T-helper 2 cell (primary cell): ENCODE data around the gene STIL.
"Not testable (repeated sequence)": the region's sequence is repeated elsewhere in the genome, so short reads cannot be mapped to it uniquely, and the experiment has no call there.

Experiments used
- DNase-seq, 5 experiments: peaks; one replicate each; pipeline versions ENCODE4 v3.0.0 to v3.0.0-alpha.2; 2012 to 2022

Gene STIL

GRCh38 chr1:47216278-47217059 is 97.5 kb downstream of the STIL start:
- no peak for DNase-seq

DNA sequence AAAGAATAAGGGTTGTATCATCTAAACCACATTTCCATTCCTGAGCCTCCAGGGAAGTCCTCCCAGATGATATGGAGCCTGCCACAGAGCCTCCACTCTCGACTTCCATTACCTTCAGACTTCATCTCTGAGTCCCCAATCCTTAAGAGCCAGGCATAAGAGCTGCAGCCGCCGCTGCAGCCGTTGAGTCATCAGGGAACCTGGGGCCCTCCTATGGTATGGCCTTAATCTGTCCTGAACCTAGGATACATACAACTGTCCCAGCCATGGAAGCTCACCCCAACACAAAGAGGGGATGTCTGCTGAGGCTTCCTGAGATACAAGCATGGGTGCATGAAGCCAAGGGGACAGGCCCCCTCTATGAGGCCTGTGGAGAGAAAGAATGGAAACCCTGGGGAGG is 98.2 kb downstream of the STIL start:
- DNase-seq: no peak

- no peak for DNase-seq
Observed at GRCh38 chr1:47214549-47214948, 99.4 kb downstream of the STIL start.

DNA sequence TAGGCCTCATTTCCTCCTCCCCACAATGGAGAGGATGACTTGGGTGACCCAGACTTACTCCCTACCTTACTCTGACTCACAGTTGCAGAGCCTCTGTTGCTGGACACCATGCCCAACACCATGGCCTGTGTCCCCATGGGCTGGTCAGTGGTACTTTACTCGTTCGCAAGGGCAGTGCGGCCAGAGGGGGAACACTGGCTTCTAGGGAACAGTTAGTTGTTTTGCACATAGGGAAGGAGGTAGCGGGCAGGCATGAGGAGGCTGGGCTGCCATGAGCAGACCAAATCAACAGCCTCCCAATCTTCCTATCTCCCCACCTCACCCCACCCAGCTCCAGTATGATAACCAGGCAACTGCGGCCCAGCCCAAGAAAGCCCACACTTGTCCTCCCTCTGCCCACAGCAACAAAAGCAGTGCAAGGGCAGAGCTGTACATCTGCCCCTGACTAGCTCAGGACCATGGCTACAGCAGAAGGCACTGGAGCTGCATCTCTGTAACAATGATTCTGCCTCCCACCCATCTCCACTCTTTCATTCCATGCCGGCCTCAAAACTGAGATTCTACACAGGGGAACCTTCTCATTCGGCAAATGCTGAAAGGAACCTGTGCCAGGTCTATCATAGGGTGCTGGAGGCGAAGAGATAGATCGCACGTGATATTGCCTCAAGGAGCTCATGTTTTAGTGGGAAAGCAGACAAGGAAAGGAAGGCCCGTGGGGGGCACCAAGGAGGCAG is 100.5 kb downstream of the STIL start:
- no peak for DNase-seq

DNA sequence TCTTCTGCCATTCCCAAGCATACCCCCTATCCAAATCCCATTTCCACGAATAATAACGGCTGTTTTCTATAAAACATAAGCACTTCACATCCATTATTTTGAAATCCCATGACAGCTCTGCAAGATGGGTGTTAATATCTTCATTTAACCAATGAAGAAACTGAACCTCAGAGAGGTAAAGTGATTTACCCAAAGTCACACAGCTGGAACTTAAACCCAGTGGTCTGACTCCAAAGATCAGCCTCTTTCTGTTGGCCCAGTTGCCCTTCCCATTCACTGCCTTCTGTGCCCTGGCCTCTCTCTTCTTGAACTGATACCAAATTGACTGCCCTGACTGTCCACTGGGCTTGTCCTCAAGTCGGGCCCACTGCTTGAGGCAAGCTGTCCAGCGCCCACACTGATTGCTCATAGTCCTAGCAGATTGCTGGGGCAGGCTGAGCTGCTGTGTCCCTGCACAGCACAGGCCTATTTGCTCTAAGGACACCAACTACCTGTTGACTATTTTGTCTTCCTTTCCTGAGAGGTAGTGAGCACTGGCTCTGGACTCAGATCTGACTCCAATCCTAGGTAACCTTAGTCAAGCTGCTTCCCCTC is 101.2 kb downstream of the STIL start:
- DNase-seq: no peak

GRCh38 chr1:47211796-47212269 is 102.1 kb downstream of the STIL start:
- DNase-seq: no peak

GRCh38 chr1:47210666-47211065 is 103.3 kb downstream of the STIL start:
- DNase-seq: no peak

- no peak for DNase-seq
Observed at GRCh38 chr1:47209725-47210325, 104.1 kb downstream of the STIL start.

DNA sequence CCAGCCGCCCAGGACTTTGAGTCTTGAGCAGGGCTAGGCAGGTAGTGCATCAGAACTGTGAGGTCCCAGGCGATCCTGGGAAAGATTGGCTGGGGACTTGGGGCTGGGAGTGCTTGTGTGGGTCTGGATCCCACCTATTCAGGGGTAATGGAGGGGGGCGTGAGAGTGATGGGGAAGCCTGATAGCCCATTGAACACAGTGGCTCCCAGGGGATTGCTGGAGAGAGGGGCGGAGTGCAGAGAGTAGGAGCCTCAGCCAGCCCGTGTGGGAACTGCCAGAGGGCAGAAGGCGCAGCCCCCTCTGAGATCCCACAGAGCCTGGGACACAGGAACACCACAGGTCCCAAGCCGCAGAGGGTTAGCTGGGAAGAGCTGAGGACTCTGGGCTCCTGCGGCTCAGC is 104.9 kb downstream of the STIL start:
- DNase-seq: no peak

DNA sequence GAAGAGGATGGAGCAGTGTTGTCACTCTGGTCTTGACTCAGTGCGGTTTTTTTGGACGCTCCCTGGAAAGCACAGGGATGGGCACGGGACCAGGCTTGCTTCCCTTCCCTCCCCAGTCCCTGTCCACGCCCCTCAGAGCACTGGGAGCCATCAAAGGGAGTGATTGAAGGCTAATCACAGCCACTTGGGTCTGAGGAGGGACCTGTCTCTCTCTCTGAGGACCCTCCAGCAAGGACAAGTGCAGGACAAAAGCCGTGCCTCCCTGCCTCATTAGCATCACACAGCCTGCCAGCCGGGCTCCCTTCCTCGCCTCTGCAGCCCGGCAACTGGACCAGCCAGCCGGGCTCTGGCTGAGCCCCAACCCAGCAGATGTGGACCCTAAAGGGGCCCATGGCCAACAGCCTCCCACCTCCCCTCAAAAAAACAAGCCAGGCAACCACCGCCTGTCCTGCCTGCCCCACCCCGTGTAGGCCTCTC is 105.5 kb downstream of the STIL start:
- no peak for DNase-seq

DNA sequence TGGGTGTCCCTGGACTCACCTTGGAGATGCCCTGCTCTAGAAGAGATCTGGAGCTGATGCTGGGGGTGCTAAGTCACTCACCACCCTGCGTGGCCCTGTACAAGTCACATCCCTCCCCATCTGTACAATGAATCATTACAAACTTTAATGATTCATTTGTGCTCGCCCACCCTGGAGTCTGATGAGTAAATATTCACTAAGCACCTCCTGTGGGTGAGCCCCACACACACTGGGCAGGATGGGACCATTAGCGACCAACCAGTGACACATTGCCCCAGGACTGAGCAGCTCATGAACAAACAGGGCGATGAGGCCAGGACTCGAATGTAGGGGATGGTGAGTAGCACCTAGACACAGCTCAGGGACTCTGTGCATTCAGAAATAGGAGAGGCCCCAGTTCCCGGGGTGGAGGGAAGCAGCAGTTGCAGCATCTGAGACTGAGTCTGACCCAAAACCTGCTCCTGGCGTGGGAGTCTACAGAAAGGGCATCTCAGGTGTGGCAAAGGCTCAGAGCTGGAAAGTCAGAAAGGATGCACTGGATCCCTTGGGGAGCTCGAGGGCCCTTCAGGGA is 106.1 kb downstream of the STIL start:
- no peak for DNase-seq

DNA sequence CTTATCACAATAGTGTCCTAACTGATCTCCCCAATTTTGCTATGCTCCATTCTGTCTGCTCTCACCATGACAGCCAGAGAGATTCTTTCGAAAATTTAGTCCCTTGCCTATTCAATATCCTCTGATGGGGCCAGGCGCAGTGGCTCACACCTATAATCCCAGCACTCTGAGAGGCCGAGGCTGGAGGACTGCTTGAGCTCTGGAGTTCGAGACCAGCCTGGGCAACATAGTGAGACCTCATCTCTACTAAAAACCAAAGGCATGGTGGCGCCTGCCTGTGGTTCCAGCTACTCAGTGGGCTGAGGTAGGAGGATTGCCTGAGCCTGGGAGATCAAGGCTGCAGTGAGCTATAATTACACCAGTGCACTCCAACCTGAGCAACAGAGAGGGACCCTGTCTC is 108.0 kb downstream of the STIL start:
- no peak for DNase-seq

GRCh38 chr1:47203504-47203903 is 110.4 kb downstream of the STIL start:
- DNase-seq: not testable (repeated sequence)

DNA sequence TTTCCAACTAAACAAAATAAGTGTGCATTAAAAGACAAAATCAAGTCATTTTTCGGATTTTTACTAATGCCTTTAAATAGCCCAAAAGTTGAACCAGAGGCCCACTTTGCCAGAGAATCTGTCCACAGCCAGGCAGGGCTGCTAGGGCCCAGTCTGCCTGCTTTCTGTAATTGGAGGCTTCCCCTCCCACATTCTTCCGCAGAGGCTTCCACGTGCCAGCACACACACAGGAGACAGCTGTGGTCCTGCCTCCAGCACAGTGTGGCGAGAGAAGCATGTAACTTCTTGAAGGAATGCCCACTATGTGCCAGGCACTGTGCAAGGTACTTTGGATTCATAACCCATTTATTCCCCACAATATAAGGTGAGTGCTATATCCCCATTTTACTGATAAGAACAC is 112.8 kb downstream of the STIL start:
- DNase-seq: no peak
